HCT116 (cell line): ENCODE measurements around the gene MRE11.
"Not testable (repeated sequence)": the region's sequence is repeated elsewhere in the genome, so short reads cannot be mapped to it uniquely, and the experiment has no call there.

Source experiments
- CTCF ChIP-seq, 3 experiments: fragments of 200-600 bp in 1 of 3; sonication (generic) in 1 of 3; IDR thresholded peaks in 2 of 3; conservative IDR thresholded peaks in 1 of 3; 2 replicates each; pipeline ENCODE4 v1.5.1; 2012 to 2017; ENCODE audit warnings: low read depth in 2 of 3, low read length in 2 of 3, antibody characterized with exemption in 1 of 3, borderline replicate concordance in 1 of 3, control low read depth in 1 of 3, mild to moderate bottlenecking in 1 of 3, mixed read lengths in 1 of 3, mixed run types in 1 of 3, moderate library complexity in 1 of 3; ENCODE audit not compliant: insufficient read depth in 1 of 3
- EGR1 ChIP-seq: IDR thresholded peaks from 2 replicates; pipeline ENCODE4 v1.6.1; 2012; ENCODE audit warnings: low read depth
- EZH2 ChIP-seq: fragments of 200-600 bp; sonication (generic); IDR thresholded peaks from 2 replicates; pipeline ENCODE4 v1.6.1; 2017; ENCODE audit warnings: antibody characterized with exemption, mixed run types
- EZH2phosphoT487 ChIP-seq: fragments of 200-600 bp; IDR thresholded peaks from 2 replicates; pipeline ENCODE4 v1.6.1; 2018; ENCODE audit warnings: antibody characterized with exemption, borderline replicate concordance
- FOSL1 ChIP-seq: IDR thresholded peaks from 2 replicates; pipeline ENCODE4 v1.6.1; 2012; ENCODE audit warnings: low read depth
- POLR2A ChIP-seq: IDR thresholded peaks from 2 replicates; pipeline ENCODE4 v1.7.0; 2011; ENCODE audit warnings: borderline replicate concordance; ENCODE audit not compliant: insufficient read depth, insufficient read length; ENCODE audit errors: extremely low read depth
- SIN3A ChIP-seq: IDR thresholded peaks from 2 replicates; pipeline ENCODE4 v1.6.1; 2012; ENCODE audit warnings: low read depth
- SRF ChIP-seq: IDR thresholded peaks from 2 replicates; pipeline ENCODE4 v1.6.1; 2012; ENCODE audit warnings: low read depth
- ZBTB33 ChIP-seq: IDR thresholded peaks from 2 replicates; pipeline ENCODE4 v1.6.1; 2011; ENCODE audit warnings: mild to moderate bottlenecking, low read length, moderate library complexity; ENCODE audit not compliant: insufficient replicate concordance; ENCODE audit errors: extremely low read depth
- ZNF274 ChIP-seq: fragments of 200-500 bp; sonication (Bioruptor generic); IDR thresholded peaks from 2 replicates; pipeline ENCODE4 v1.6.1; 2014; ENCODE audit warnings: mild to moderate bottlenecking, low read depth, low read length, inconsistent platforms

- TF ChIP-seq POLR2A; SRF; EZH2; EGR1; CTCF (IDR thresholded peaks at IDR 0.05 in 2 of 3, conservative IDR thresholded peaks at IDR 0.05 in 1 of 3; ENCODE audit: borderline replicate concordance in 1 of 3, insufficient read depth in 1 of 3, low read depth in 2 of 3, low read length in 2 of 3); ZNF274; SIN3A; FOSL1; EZH2phosphoT487; ZBTB33: not testable (repeated sequence)
These were observed 101.7 kb downstream of the MRE11 start for GRCh38 chr11:94391937-94392336.
